Activated CD4-positive, alpha-beta memory T cell treated with anti-CD3 and anti-CD28 coated beads for 36 hours (primary cell): ENCODE results near the gene DGUOK. TPM values are rescaled to one million over a fixed set of nuclear protein-coding genes. Genes with fewer than 3 reads are reported as not detected.
"Not testable (repeated sequence)": the region's sequence is repeated elsewhere in the genome, so short reads cannot be mapped to it uniquely, and the experiment has no call there.

Experiments used
- CTCF ChIA-PET: fragments of 350-600 bp; sonication (Branson Sonifier 250); formaldehyde crosslinking; loops from one replicate; lab custom pipeline; 2021; ENCODE audit warnings: antibody characterized with exemption, inconsistent platforms; lab: Charles Lee
- POLR2A ChIA-PET: fragments of 350-600 bp; sonication (Branson Sonifier 250); formaldehyde crosslinking; loops from one replicate; lab custom pipeline; 2021; ENCODE audit warnings: antibody characterized with exemption; lab: Charles Lee
- DNase-seq: peaks from one replicate; pipeline ENCODE4 v3.0.0-alpha.2; 2020
- H3K27ac Mint-ChIP-seq: one replicate; pipeline ENCODE4 v1.8.0; 2021; ENCODE audit warnings: mixed read lengths
- H3K27me3 Mint-ChIP-seq: one replicate; pipeline ENCODE4 v1.8.0; 2021; ENCODE audit warnings: mixed read lengths
- H3K36me3 Mint-ChIP-seq: one replicate; pipeline ENCODE4 v1.8.0; 2021; ENCODE audit warnings: mixed read lengths
- H3K4me1 Mint-ChIP-seq: one replicate; pipeline ENCODE4 v1.8.0; 2021; ENCODE audit warnings: low read depth, mixed read lengths
- H3K4me3 Mint-ChIP-seq: one replicate; pipeline ENCODE4 v1.8.0; 2021; ENCODE audit warnings: mild to moderate bottlenecking, mixed read lengths
- H3K9me3 Mint-ChIP-seq: one replicate; pipeline ENCODE4 v1.8.0; 2021; ENCODE audit warnings: mixed read lengths
- intact Hi-C: fragments of 100-400 bp; cut with micrococcal nuclease; formaldehyde crosslinking; loops from one replicate; pipeline ENCODE4 v1.15.1; 2023
- total RNA-seq, 2 experiments: library from RNA; stranded (reverse); gene quantifications; one replicate each; pipeline ENCODE4 v1.2.3, GENCODE V29; 2021

The DGUOK gene
- total RNA-seq, 2 experiments from 2014 or later, result 101 to 102 TPM

- H3K27me3 Mint-ChIP-seq, result no peaks in the 10 kb centered on the region
- peak; percentile 39 for DNase-seq
- ChIA-PET CTCF (interaction anchor here (0.9 to 2.1 kb wide), 7 partner anchors 26 to 453 kb away, joined by 3 to 6 read pairs (median 4); partner anchors contain the start of gene STAMBP), POLR2A (interaction anchor here (0.5 to 1.7 kb wide), 5 partner anchors 9 to 48 kb away, joined by 3 to 13 read pairs (median 5); partner anchors contain the start of gene DGUOK)
- intact Hi-C loops, result loop anchor here (1.0 to 5.0 kb wide), 5 partner anchors 24 to 108 kb away; no protein-coding TSS in a partner anchor
- peak overlapping the region; percentile 73 for H3K27ac Mint-ChIP-seq
- peaks cover 82% of the 10 kb centered on the region for H3K4me1 Mint-ChIP-seq
- peaks cover 39% of the 10 kb centered on the region for H3K36me3 Mint-ChIP-seq
- H3K9me3 Mint-ChIP-seq, result no peaks in the 10 kb centered on the region
- H3K4me3 Mint-ChIP-seq, result no peak overlapping the region
These were observed 12.2 kb downstream of the DGUOK start for GRCh38 chr2:73938718-73939352.

GRCh38 chr2:73939419-73939818, 12.7 kb downstream of the DGUOK start:
- Mint-ChIP-seq H3K27ac (peak overlapping the region; percentile 73), H3K9me3 (no peaks in the 10 kb centered on the region), H3K4me1 (peaks cover 85% of the 10 kb centered on the region), H3K27me3 (no peaks in the 10 kb centered on the region), H3K4me3 (no peak overlapping the region), H3K36me3 (peaks cover 39% of the 10 kb centered on the region)
- CTCF ChIA-PET, result interaction anchor here (0.9 to 2.1 kb wide), 6 partner anchors 25 to 115 kb away, joined by 3 to 6 read pairs (median 4); partner anchors contain the start of gene STAMBP
- POLR2A ChIA-PET, result interaction anchor here (0.9 to 1.7 kb wide), 4 partner anchors 10 to 46 kb away, joined by 4 to 13 read pairs (median 5); partner anchors contain the start of gene DGUOK
- intact Hi-C loops, result loop anchor here (1.0 to 5.0 kb wide), 5 partner anchors 24 to 108 kb away; no protein-coding TSS in a partner anchor
- peak; percentile 56 for DNase-seq

DNA sequence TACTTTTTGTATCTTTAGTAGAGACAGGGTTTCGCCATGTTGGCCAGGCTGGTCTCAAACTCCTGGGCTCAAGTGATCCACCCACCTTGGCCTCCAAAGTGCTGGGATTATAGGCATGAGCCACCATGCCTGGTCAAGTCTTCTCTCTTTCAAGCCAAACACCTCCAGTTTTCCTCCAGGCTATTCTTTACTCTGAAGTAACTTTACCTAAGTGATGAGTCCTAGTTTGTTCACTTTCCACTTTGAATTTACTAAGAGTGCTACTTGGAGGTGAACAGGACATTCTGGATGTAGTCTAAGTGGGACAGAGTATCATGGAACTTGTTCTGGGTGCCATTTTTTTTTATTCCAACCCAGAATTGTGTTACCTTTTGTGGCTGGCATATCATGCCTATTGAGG, 13.4 kb downstream of the DGUOK start:
- POLR2A ChIA-PET, DNase-seq, CTCF ChIA-PET, H3K27me3 Mint-ChIP-seq, H3K27ac Mint-ChIP-seq, H3K4me3 Mint-ChIP-seq, intact Hi-C loops, H3K9me3 Mint-ChIP-seq: not testable (repeated sequence)
- Mint-ChIP-seq H3K4me1 (peaks cover 90% of the 10 kb centered on the region), H3K36me3 (peaks cover 46% of the 10 kb centered on the region)

DNA sequence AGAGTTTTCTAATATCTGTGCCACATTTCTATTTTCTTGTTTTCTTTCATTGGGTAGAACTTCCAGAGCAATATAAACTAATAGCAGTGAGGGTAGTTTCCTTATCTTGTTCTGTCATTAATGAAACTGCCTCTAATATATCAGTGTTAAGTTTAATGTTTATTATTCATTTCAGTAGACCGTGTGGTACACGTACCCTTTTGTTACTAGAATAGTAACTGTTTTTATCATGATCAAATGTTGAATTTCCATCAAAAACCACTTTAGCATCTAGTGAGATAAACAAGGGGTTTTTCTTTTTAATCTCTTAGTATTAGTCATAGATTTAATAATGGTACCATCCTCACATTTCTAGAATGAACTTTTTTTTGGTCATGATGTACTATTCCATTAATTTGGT, 16.0 kb downstream of the DGUOK start:
- CTCF ChIA-PET, result interaction anchor here (0.6 kb wide), 1 partner anchor 21 kb away, joined by 3 read pairs; no protein-coding TSS in a partner anchor
- H3K27ac Mint-ChIP-seq, result no peak overlapping the region
- no peak overlapping the region for H3K4me3 Mint-ChIP-seq

DNA sequence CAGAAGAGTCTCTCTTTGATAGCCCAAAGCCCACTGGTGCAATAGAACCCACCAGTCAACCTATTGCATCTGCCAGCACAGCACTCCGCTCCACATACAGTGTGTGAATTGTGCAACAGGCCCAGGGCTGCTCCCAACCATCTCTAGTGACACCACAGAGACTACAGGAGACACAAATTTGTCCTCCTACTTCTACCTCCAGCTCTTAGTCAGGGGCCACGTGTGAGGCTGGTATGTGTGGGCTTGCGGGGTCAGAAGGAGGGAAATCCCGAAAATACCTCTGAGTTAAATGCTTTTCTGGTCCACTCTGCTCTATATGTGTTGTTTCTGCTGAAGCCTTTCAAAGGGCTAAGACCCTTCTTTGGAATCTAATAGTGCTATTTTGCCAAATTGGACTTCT, 18.0 kb downstream of the DGUOK start:
- POLR2A ChIA-PET, result interaction anchor here (0.8 to 1.3 kb wide), 5 partner anchors 11 to 116 kb away, joined by 3 to 5 read pairs (median 3); partner anchors contain the start of gene DGUOK
- peak; percentile 70 for DNase-seq
- CTCF ChIA-PET, result interaction anchor here (0.7 to 1.3 kb wide), 4 partner anchors 37 to 494 kb away, joined by 3 to 4 read pairs (median 3); no protein-coding TSS in a partner anchor
- peaks cover 45% of the 10 kb centered on the region for H3K36me3 Mint-ChIP-seq
- H3K4me1 Mint-ChIP-seq, result peaks cover 75% of the 10 kb centered on the region
- H3K27me3 Mint-ChIP-seq, result no peaks in the 10 kb centered on the region
- H3K9me3 Mint-ChIP-seq, result no peaks in the 10 kb centered on the region
- H3K27ac Mint-ChIP-seq, result peak overlapping the region; percentile 1
- intact Hi-C loops, result loop anchor here (1.0 kb wide), 1 partner anchor 19 kb away; no protein-coding TSS in a partner anchor
- no peak overlapping the region for H3K4me3 Mint-ChIP-seq

More for the DNA sequence above, 16.0 kb downstream of the DGUOK start:
- DNase-seq, result no peak
- intact Hi-C loops, result no loop called here
- POLR2A ChIA-PET, result no interaction called here
- Mint-ChIP-seq H3K9me3 (no peaks in the 10 kb centered on the region), H3K4me1 (peaks cover 80% of the 10 kb centered on the region), H3K36me3 (peaks cover 47% of the 10 kb centered on the region), H3K27me3 (no peaks in the 10 kb centered on the region)

- intact Hi-C loops, result no loop called here
- no peak overlapping the region for H3K27ac Mint-ChIP-seq
- DNase-seq, result no peak
- H3K4me3 Mint-ChIP-seq, result no peak overlapping the region
- ChIA-PET CTCF (no interaction called here), POLR2A (no interaction called here)
- H3K36me3 Mint-ChIP-seq, result peaks cover 45% of the 10 kb centered on the region
- no peaks in the 10 kb centered on the region for H3K9me3 Mint-ChIP-seq
- H3K27me3 Mint-ChIP-seq, result no peaks in the 10 kb centered on the region
- peaks cover 75% of the 10 kb centered on the region for H3K4me1 Mint-ChIP-seq
These were observed 19.5 kb downstream of the DGUOK start for GRCh38 chr2:73946215-73946614.

DNA sequence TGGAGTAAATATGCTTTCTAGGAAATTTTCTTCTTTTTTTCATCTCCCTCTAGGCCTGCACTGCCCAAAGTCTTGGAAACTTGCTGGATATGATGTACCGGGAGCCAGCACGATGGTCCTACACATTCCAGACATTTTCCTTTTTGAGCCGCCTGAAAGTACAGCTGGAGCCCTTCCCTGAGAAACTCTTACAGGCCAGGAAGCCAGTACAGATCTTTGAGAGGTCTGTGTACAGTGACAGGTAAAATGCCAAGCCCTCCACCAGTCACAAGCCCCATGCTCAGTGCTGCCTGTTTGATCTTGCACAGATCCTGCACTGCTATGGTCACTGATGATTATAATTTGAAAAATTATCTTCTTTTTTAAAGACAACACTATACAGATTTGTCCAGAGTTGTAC, 20.0 kb downstream of the DGUOK start:
- H3K27ac Mint-ChIP-seq, result no peak overlapping the region

GRCh38 chr2:73947412-73948018, 20.8 kb downstream of the DGUOK start:
- ChIA-PET POLR2A (no interaction called here), CTCF (no interaction called here)
- no peaks in the 10 kb centered on the region for H3K27me3 Mint-ChIP-seq
- H3K27ac Mint-ChIP-seq, result no peak overlapping the region
- H3K36me3 Mint-ChIP-seq, result peaks cover 53% of the 10 kb centered on the region
- no peaks in the 10 kb centered on the region for H3K9me3 Mint-ChIP-seq
- peaks cover 80% of the 10 kb centered on the region for H3K4me1 Mint-ChIP-seq
- intact Hi-C loops, result no loop called here
- H3K4me3 Mint-ChIP-seq, result no peak overlapping the region
- no peak for DNase-seq

More for the DNA sequence above, 20.0 kb downstream of the DGUOK start:
- H3K27me3 Mint-ChIP-seq, result no peaks in the 10 kb centered on the region
- CTCF ChIA-PET, result no interaction called here
- no peaks in the 10 kb centered on the region for H3K9me3 Mint-ChIP-seq
- POLR2A ChIA-PET, result no interaction called here
- H3K4me3 Mint-ChIP-seq, result no peak overlapping the region
- peaks cover 76% of the 10 kb centered on the region for H3K4me1 Mint-ChIP-seq
- no peak for DNase-seq
- H3K36me3 Mint-ChIP-seq, result peaks cover 47% of the 10 kb centered on the region
- intact Hi-C loops, result no loop called here

- Mint-ChIP-seq H3K36me3 (peaks cover 54% of the 10 kb centered on the region), H3K27ac (no peak overlapping the region)
- POLR2A ChIA-PET, result interaction anchor here (1.0 to 1.2 kb wide), 3 partner anchors 11 to 23 kb away, joined by 3 to 5 read pairs (median 4); partner anchors contain the start of gene DGUOK
These were observed 23.1 kb downstream of the DGUOK start for GRCh38 chr2:73949802-73950201.

DNA sequence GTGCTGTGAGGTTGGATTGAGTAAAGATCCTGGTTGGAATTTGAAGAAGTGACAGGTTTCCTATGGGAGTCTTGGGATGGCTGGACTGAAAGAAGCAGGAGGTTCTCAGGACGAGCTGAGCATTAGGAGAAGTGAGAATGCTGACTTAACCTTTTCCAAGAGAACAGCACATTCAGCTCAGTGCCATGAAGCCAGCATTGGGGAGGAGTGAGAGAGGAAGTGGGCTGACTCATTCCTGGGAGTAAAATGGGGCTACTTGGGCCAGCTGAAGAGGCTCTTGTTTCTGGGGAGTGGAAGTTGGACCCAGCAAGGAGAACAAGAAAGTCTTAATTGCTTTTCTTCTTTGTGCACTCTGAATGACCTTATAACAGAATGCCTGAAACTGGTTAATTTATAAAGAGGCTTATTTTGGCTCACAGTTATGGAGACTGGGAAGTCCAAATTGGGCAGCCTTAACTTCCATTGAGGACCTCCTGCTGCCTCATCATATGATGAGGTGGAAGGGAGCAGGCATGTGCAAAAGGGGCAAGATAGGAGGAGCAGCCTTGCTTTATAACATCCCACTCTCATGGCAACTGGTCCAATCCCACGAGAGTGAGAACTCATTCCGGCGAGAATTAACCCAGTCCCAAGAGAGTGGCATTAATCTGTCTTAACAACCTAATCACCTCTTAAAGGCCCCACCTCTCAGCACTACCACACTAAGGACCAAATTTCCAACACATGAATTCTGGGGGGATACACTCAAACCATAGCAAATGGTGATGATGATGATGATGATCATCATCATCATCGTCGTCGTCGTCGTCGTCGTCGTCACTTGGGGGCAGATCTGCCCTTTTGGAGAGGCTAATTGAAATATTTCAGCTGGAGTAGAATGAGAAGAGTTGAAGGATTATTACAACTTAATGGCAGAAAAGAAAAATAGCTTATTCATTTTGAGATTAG, 26.1 kb downstream of the DGUOK start:
- no peak overlapping the region for H3K4me3 Mint-ChIP-seq
- H3K4me1 Mint-ChIP-seq, result peaks cover 50% of the 10 kb centered on the region
- intact Hi-C loops, result no loop called here
- no peaks in the 10 kb centered on the region for H3K27me3 Mint-ChIP-seq
- ChIA-PET POLR2A (no interaction called here), CTCF (no interaction called here)
- H3K9me3 Mint-ChIP-seq, result no peaks in the 10 kb centered on the region
- DNase-seq, result no peak
- peaks cover 55% of the 10 kb centered on the region for H3K36me3 Mint-ChIP-seq
- peak overlapping the region; percentile 68 for H3K27ac Mint-ChIP-seq

More at GRCh38 chr2:73949802-73950201, 23.1 kb downstream of the DGUOK start:
- no peak overlapping the region for H3K4me3 Mint-ChIP-seq
- no peaks in the 10 kb centered on the region for H3K27me3 Mint-ChIP-seq
- CTCF ChIA-PET, result interaction anchor here (1.0 to 2.2 kb wide), 5 partner anchors 30 to 386 kb away, joined by 3 to 6 read pairs (median 4); no protein-coding TSS in a partner anchor
- peaks cover 64% of the 10 kb centered on the region for H3K4me1 Mint-ChIP-seq
- DNase-seq, result no peak
- intact Hi-C loops, result no loop called here
- H3K9me3 Mint-ChIP-seq, result no peaks in the 10 kb centered on the region

GRCh38 chr2:73956218-73956865, 29.7 kb downstream of the DGUOK start:
- peaks cover 24% of the 10 kb centered on the region for H3K4me1 Mint-ChIP-seq
- ChIA-PET POLR2A (no interaction called here), CTCF (interaction anchor here (0.9 kb wide), 1 partner anchor 164 kb away, joined by 6 read pairs; no protein-coding TSS in a partner anchor)
- no peak overlapping the region for H3K27ac Mint-ChIP-seq
- no peak overlapping the region for H3K4me3 Mint-ChIP-seq
- peaks cover 67% of the 10 kb centered on the region for H3K36me3 Mint-ChIP-seq
- no peaks in the 10 kb centered on the region for H3K27me3 Mint-ChIP-seq
- H3K9me3 Mint-ChIP-seq, result no peaks in the 10 kb centered on the region
- no peak for DNase-seq
- intact Hi-C loops, result no loop called here
